Measurements from ENCODE around the gene GPR62. TPM values are rescaled to one million over a fixed set of nuclear protein-coding genes. Genes with fewer than 3 reads are reported as not detected.

The GPR62 gene
- total and polyA plus RNA-seq, 2 of the 8 experiments (the other 6 are each of a cell fraction or from before 2014, with no cell fraction given): 0.22 to 0.29 TPM

DNA sequence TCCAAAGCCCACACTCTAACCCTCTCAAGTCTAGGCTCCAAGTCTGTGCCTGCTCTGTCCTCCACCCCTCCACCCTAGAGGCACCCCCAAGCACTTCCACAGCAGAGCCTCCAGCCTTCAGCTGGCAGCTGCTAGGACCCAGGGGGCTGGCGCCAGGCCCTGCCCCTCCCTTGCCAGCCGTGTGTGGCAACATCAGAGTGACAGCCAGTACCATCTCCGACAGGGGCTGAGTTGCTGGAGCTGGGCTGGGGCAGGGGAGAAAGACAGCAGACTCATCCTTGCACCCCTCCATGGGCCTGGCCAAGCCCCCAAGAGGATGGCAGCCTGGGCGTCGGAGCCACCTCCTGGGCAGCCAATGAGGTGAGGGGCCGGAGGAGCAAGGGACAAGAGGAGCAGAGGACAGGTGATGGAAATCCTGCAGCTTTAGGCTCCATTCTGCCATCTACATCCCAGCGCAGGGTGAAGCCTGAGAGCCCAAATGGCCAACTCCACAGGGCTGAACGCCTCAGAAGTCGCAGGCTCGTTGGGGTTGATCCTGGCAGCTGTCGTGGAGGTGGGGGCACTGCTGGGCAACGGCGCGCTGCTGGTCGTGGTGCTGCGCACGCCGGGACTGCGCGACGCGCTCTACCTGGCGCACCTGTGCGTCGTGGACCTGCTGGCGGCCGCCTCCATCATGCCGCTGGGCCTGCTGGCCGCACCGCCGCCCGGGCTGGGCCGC, at the start of gene GPR62 (continued):
- TF ChIP-seq POLR2A (IDR thresholded peaks at IDR 0.05; ENCODE audit: control extremely low read depth in 1 of 2, low read depth in 2 of 2, low read length in 2 of 2): peak in 1 of 2 experiments; percentile 24; a peak in 1 of 3 replicates
- peak; percentile 52; the same call in 1 of the 2 replicates for TF ChIP-seq SUZ12 (IDR thresholded peaks at IDR 0.05; ENCODE audit: low read length)
- TF ChIP-seq RAD21 (IDR thresholded peaks at IDR 0.05 in 1 of 2, conservative IDR thresholded peaks at IDR 0.05 in 1 of 2; ENCODE audit: low read depth in 2 of 2, low read length in 2 of 2): no peak
- TF ChIP-seq SP1 (IDR thresholded peaks at IDR 0.05; ENCODE audit: low read depth, low read length): no peak
- TF ChIP-seq ATF3 (IDR thresholded peaks at IDR 0.05; ENCODE audit: insufficient read depth, low read depth, low read length): no peak
- no peak for TF ChIP-seq SP4 (IDR thresholded peaks at IDR 0.05; ENCODE audit: low read length)
- no peak for TF ChIP-seq SP2 (IDR thresholded peaks at IDR 0.05; ENCODE audit: low read length)
- no peak for TF ChIP-seq ATF2 (IDR thresholded peaks at IDR 0.05; ENCODE audit: low read length)
- TF ChIP-seq, protein P1, sequence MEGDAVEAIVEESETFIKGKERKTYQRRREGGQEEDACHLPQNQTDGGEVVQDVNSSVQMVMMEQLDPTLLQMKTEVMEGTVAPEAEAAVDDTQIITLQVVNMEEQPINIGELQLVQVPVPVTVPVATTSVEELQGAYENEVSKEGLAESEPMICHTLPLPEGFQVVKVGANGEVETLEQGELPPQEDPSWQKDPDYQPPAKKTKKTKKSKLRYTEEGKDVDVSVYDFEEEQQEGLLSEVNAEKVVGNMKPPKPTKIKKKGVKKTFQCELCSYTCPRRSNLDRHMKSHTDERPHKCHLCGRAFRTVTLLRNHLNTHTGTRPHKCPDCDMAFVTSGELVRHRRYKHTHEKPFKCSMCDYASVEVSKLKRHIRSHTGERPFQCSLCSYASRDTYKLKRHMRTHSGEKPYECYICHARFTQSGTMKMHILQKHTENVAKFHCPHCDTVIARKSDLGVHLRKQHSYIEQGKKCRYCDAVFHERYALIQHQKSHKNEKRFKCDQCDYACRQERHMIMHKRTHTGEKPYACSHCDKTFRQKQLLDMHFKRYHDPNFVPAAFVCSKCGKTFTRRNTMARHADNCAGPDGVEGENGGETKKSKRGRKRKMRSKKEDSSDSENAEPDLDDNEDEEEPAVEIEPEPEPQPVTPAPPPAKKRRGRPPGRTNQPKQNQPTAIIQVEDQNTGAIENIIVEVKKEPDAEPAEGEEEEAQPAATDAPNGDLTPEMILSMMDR (IDR thresholded peaks at IDR 0.05; ENCODE audit: control extremely low read depth in 1 of 3, insufficient read depth in 1 of 3, low read depth in 1 of 3, low read length in 3 of 3): no peak
- no peak for TF ChIP-seq NANOG (IDR thresholded peaks at IDR 0.05; ENCODE audit: insufficient read depth, low read depth, low read length, poor library complexity, severe bottlenecking)
- TF ChIP-seq CREB1 (IDR thresholded peaks at IDR 0.05): peak; percentile 93
- TF ChIP-seq TAF7 (optimal IDR thresholded peaks at IDR 0.05; ENCODE audit: borderline replicate concordance, low read depth, low read length): no peak
- TF ChIP-seq ASH2L (IDR thresholded peaks at IDR 0.05; ENCODE audit: low read length): no peak
- no peak for TF ChIP-seq POLR2AphosphoS5 (IDR thresholded peaks at IDR 0.05; ENCODE audit: low read depth, low read length)
- no peak for TF ChIP-seq SRF (IDR thresholded peaks at IDR 0.05; ENCODE audit: low read depth, low read length)
- TF ChIP-seq CHD2 (IDR thresholded peaks at IDR 0.05; ENCODE audit: low read length): no peak
- TF ChIP-seq BCL11A (IDR thresholded peaks at IDR 0.05; ENCODE audit: low read depth in 2 of 2, low read length in 2 of 2): no peak
- TF ChIP-seq TEAD4 (IDR thresholded peaks at IDR 0.05; ENCODE audit: low read depth, low read length): no peak
- TF ChIP-seq MAX (IDR thresholded peaks at IDR 0.05): no peak
- TF ChIP-seq SAP30 (IDR thresholded peaks at IDR 0.05; ENCODE audit: insufficient read depth, insufficient replicate concordance, low read length): no peak

Measured in H1 (cell line).